Stimulated activated CD4-positive, alpha-beta T cell treated with anti-CD3 and anti-CD28 coated beads, Interleukin-15, amount 100 ng/mL, for 24 hours (primary cell): ENCODE results near the gene ERBB4.
"Not testable (repeated sequence)": the region's sequence is repeated elsewhere in the genome, so short reads cannot be mapped to it uniquely, and the experiment has no call there.

ENCODE experiments used
- DNase-seq: peaks from one replicate; pipeline ENCODE4 v3.0.0-alpha.2; 2020

The ERBB4 gene

GRCh38 chr2:212124598-212124997 is 414.0 kb downstream of the ERBB4 start:
- no peak for DNase-seq

GRCh38 chr2:212119591-212119990 is 419.0 kb downstream of the ERBB4 start:
- no peak for DNase-seq

DNA sequence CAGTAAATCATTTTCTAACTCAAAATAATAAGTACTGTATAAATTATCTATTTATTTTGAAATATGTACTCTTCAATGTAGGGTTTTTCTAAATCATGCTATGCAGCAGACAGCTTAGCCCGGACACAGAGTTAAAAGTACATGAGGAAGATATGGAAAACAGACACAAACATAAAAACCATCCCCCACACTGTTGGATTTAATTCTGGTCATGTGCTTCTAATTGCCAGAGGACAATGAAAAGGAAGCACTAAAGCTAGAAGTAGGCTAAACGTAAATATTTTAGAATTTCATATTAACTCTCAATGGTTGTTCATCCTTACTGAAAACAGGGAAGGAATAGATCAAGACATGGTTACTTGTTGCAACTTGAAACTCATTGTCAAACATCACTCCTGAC is 420.7 kb downstream of the ERBB4 start:
- DNase-seq: no peak

- no peak for DNase-seq
Measured at GRCh38 chr2:212114489-212114888, 424.1 kb downstream of the ERBB4 start.

- no peak for DNase-seq
Measured at GRCh38 chr2:212112401-212112800, 426.2 kb downstream of the ERBB4 start.

DNA sequence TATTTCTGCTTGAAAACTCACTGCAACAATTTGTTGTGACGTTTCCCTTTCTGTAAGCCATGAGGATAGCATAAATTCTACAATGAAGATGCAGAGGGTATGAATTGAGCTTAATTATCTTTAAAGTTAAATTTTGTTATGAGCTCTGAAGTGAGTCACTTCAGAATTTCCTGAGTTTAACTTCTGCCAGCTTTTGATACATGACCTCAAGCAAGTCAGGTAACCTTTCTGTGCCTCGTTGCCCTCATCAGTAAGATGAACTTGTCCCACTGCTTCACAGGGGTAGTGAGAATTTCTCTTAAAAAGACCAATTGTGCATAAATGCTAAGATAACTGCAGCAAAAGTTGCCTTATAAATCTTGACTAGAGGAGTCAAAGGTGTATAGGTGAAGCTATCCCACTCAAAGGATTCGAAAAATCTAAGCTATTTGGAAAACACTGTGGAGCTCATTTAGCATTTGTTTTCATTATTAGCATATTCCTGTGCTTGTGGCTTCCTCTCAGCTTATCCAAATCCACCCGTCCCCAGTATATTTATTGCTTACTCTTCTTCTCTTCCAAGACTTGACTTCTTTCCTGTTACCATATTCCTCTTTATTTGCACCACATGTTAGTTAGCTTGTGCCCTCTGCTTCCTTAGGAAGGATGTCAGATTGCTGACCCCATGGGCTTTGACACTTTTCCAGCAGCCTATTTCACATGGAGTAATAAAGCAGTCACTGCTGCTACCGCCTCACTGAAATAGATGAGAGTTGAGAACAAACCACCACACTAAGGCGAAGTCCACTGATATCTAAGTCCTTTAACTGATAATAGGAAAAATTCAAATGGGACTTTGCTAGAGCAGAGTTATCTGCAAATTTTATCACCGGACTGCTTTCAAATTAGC is 428.6 kb downstream of the ERBB4 start:
- DNase-seq: no peak

GRCh38 chr2:212109217-212109616 is 429.4 kb downstream of the ERBB4 start:
- no peak for DNase-seq

DNA sequence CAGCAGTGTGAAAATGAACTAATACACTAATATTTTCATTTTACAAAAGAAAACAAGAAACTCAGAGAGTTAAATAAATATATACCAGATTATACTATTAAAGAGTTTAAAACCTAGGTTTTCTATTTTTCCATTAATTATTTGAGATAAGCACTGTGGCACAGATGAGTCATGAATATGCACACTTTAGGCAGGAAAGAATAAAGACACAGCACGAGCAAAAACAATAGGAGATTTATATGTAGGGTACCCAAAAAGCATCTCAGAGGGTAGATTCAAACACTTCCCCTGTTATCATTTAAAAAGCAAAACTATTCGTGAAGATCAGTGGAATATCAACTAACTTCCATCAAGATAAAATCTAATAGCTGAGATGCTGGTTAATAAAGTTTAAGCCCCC is 430.6 kb downstream of the ERBB4 start:
- no peak for DNase-seq

GRCh38 chr2:212107014-212107413 is 431.6 kb downstream of the ERBB4 start:
- DNase-seq: no peak

- DNase-seq: not testable (repeated sequence)
Measured at GRCh38 chr2:212106536-212106935, 432.1 kb downstream of the ERBB4 start.

GRCh38 chr2:212099658-212100057 is 438.9 kb downstream of the ERBB4 start:
- DNase-seq: no peak

DNA sequence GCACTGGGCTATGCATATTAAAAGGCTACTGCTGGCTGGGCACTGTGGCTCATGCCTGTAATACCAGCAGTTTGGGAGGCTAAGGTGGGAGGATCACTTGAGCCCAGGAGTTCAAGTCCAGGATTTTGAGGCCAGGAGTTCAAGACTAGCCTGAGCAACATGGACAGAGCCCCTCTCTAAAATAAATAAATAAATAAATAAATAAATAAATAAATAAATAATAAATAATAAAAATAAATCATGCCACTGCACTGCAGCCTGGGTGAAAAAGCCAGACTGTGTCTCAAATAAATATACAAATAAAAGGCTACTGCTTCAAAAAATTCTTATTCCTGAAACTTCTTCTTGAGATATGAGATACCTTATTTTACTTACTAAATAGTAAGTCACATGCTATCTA is 439.6 kb downstream of the ERBB4 start:
- DNase-seq: no peak

DNA sequence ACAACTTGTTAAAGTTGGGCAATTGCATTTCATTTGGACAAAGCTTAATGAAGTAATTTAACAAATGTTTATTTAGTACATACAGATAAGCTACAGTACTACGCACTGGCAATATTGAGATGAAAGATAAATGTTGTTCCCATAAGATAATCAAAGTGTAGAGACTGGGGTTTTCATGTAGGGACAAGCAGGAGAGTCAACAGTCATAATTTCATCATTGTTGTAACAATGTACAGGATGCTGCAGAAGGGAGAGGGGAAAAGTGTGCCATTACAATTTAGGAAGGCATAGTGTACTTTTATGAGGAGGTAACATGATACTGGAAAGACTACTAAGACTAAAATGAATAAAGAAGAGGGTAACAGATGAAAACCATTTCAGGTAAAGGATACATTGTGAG is 441.6 kb downstream of the ERBB4 start:
- DNase-seq: no peak

DNA sequence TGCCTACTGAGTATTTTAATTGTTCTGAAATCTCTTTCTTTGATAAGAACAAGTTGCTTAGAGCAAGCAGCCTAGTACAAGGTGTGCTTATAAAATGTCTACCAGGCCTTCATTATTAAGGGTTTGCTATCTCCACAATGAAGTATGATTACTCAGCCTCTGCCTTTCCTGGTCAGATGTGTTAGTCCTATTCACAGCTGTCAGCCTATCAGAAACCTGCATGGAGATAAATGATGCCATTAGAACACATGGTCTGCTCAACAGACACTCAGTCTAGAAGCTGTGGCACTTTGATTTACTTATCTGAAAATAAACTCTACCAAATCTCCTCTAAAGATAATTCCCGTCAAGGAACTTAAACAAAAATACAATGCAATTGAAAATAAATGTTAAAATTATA is 448.7 kb downstream of the ERBB4 start:
- DNase-seq: no peak

GRCh38 chr2:212088353-212088752 is 450.2 kb downstream of the ERBB4 start:
- DNase-seq: no peak

DNA sequence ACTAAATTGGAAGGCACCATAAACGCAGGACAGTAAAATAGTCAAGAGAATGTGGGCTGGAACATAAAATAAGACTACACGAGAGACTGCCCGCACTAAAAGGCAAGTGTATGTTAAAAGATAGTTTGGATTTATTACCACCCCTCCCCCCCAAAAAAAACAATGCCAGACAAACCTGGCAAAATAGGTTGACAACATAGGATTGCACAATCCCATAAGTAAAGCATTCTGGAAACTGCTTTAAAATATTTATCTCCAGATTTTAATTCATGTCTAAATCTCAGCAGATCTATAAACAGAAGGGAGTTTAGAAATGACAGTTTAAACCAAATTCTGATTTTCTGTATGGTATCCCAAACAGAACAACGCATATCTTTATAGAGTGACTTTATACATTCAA is 455.1 kb downstream of the ERBB4 start:
- DNase-seq: no peak

DNA sequence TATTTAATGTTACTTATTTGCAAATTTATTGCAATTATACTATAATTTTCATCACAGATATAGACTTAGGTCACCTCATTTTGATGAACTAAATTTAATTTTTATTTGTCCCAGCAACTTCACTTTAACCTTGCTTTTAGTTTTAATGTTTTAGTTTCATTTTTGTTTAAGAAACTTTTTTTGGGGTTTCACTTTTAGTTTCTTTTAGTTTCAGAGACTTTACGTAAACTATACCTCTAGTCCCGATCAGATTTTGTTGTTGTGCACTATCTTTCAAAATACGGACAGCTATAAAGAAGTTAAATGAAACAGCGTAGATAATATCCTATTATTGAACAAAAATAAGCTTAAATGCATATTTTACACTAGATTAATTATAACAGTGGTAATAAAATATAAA is 460.5 kb downstream of the ERBB4 start:
- no peak for DNase-seq

- DNase-seq: no peak
Measured at GRCh38 chr2:212076456-212076855, 462.1 kb downstream of the ERBB4 start.

DNA sequence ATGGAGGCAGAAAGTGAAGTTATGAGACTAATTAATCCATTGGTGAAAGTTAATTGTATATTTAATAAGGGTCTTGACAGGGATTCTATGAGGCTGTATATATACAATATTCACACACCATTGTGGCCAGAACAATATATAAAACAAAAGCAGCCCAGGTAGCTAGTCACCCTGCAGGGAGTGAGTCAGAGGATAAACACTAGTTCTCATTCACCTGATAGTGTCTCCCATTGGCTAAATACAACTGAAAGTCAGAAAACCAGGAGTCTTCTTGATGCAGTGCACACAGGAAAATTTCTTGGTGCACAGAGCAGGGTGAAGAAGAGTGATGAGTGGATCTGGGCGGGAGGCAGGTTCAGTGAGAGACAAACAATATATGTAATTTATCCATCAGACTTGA is 465.2 kb downstream of the ERBB4 start:
- DNase-seq: no peak

- DNase-seq: no peak
Measured at GRCh38 chr2:212066546-212066945, 472.1 kb downstream of the ERBB4 start.

GRCh38 chr2:212064318-212064717 is 474.3 kb downstream of the ERBB4 start:
- DNase-seq: no peak

- no peak for DNase-seq
Measured at GRCh38 chr2:212052412-212053159, 486.0 kb downstream of the ERBB4 start.

DNA sequence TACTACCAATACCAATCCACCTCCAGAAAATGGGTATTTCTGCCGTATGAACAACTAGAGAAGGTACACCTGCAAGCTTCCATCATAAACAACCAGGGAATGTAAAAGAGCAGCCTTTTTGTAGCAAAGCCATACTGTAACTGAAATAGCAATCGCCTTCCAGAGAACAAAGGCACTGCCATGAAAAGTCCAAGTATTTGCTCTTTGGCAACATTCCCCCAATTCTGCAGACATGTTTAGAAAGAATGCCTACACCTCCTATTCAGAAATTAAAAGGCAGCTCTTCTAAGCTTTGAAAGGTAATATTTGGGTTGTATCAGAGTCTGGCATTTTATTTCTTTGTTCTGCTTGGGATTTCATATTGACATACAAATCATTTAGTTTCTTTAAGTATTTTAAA is 487.7 kb downstream of the ERBB4 start:
- no peak for DNase-seq

DNA sequence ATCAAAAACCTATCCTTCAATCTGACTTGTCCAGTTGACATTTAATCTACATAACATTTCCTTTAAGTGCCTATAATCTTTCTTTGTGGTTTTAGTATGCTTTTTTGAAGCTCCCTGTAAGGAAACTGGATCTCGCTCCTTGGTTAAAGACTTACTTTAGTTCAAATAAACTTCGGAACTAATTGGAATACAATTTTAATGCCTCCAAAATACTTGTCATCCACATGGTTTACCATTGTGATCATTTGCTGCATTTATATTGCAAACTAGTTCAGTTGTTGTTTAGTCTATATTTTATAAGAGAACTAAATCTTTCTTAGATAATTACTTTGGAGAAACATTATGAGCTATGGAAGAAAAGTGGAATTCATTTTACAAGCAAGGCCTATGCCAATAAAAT is 496.0 kb downstream of the ERBB4 start:
- DNase-seq: no peak
